ENCODE measurements around the gene ERBB3. TPM values are rescaled to one million over a fixed set of nuclear protein-coding genes. Genes with fewer than 3 reads are reported as not detected.

Gene ERBB3
- total RNA-seq, 2 experiments from 2014 or later: 7.1 to 8.1 TPM

- DNase-seq (no peak), ATAC-seq (ENCODE audit: low read depth) (no peak)
- Mint-ChIP-seq H3K27ac (no peak overlapping the region), H3K36me3 (no peaks in the 10 kb centered on the region), H3K27me3 (peaks cover 26% of the 10 kb centered on the region), H3K4me3 (no peak overlapping the region), H3K9me3 (no peaks in the 10 kb centered on the region), H3K4me1 (peaks cover 17% of the 10 kb centered on the region)
- POLR2A ChIA-PET: interaction anchor here (0.6 to 4.2 kb wide), 3 partner anchors 20 to 447 kb away, joined by 6 to 47 read pairs (median 22); partner anchors contain the start of gene PA2G4
Observed at GRCh38 chr12:56082967-56083366, 3.0 kb downstream of the ERBB3 start.

GRCh38 chr12:56084958-56085543 is 5.1 kb downstream of the ERBB3 start:
- Mint-ChIP-seq H3K9me3 (no peaks in the 10 kb centered on the region), H3K27me3 (peaks cover 20% of the 10 kb centered on the region), H3K4me1 (peaks cover 15% of the 10 kb centered on the region), H3K36me3 (no peaks in the 10 kb centered on the region), H3K27ac (no peak overlapping the region), H3K4me3 (no peak overlapping the region)
- POLR2A ChIA-PET: interaction anchor here (0.6 to 3.8 kb wide), 5 partner anchors 19 to 33 kb away, joined by 3 to 22 read pairs (median 4); partner anchors contain the start of genes PA2G4 and ZC3H10
- ATAC-seq (ENCODE audit: low read depth) (peak; percentile 59), DNase-seq (peak; percentile 47)

- H3K27ac Mint-ChIP-seq: no peak overlapping the region
- ATAC-seq (ENCODE audit: low read depth) (no peak), DNase-seq (no peak)
- H3K9me3 Mint-ChIP-seq: no peaks in the 10 kb centered on the region
- no peak overlapping the region for H3K4me3 Mint-ChIP-seq
- peaks cover 12% of the 10 kb centered on the region for H3K4me1 Mint-ChIP-seq
- H3K36me3 Mint-ChIP-seq: no peaks in the 10 kb centered on the region
- peaks cover 13% of the 10 kb centered on the region for H3K27me3 Mint-ChIP-seq
- POLR2A ChIA-PET: interaction anchor here (0.6 to 3.8 kb wide), 8 partner anchors 15 to 300 kb away, joined by 3 to 22 read pairs (median 4); partner anchors contain the start of genes ESYT1, PA2G4 and ZC3H10
Observed at GRCh38 chr12:56086096-56086495, 6.1 kb downstream of the ERBB3 start.

GRCh38 chr12:56086608-56087007 is 6.6 kb downstream of the ERBB3 start:
- no peak overlapping the region for H3K27ac Mint-ChIP-seq
- peaks cover 8% of the 10 kb centered on the region for H3K27me3 Mint-ChIP-seq
- peaks cover 11% of the 10 kb centered on the region for H3K4me1 Mint-ChIP-seq
- no peak for ATAC-seq (ENCODE audit: low read depth)
- POLR2A ChIA-PET: interaction anchor here (0.6 to 3.8 kb wide), 6 partner anchors 15 to 301 kb away, joined by 3 to 22 read pairs (median 3); partner anchors contain the start of genes ESYT1 and PA2G4
- no peak for DNase-seq
- H3K9me3 Mint-ChIP-seq: no peaks in the 10 kb centered on the region
- no peaks in the 10 kb centered on the region for H3K36me3 Mint-ChIP-seq
- H3K4me3 Mint-ChIP-seq: no peak overlapping the region

GRCh38 chr12:56087220-56087619 is 7.3 kb downstream of the ERBB3 start:
- POLR2A ChIA-PET: no interaction called here
- ATAC-seq (ENCODE audit: low read depth): no peak
- peaks cover 3% of the 10 kb centered on the region for H3K27me3 Mint-ChIP-seq

GRCh38 chr12:56097738-56098137 is 17.8 kb downstream of the ERBB3 start:
- Mint-ChIP-seq H3K4me3 (no peak overlapping the region), H3K4me1 (peaks cover 16% of the 10 kb centered on the region), H3K27ac (peak overlapping the region; percentile 22), H3K9me3 (no peaks in the 10 kb centered on the region), H3K27me3 (peaks cover 20% of the 10 kb centered on the region), H3K36me3 (peaks cover 14% of the 10 kb centered on the region)
- ATAC-seq (ENCODE audit: low read depth) (no peak), DNase-seq (no peak)
- POLR2A ChIA-PET: no interaction called here

More at GRCh38 chr12:56087220-56087619, 7.3 kb downstream of the ERBB3 start:
- no peak overlapping the region for H3K27ac Mint-ChIP-seq
- peaks cover 9% of the 10 kb centered on the region for H3K4me1 Mint-ChIP-seq
- no peaks in the 10 kb centered on the region for H3K36me3 Mint-ChIP-seq
- H3K4me3 Mint-ChIP-seq: no peak overlapping the region
- no peaks in the 10 kb centered on the region for H3K9me3 Mint-ChIP-seq
- no peak for DNase-seq

- Mint-ChIP-seq H3K9me3 (no peaks in the 10 kb centered on the region), H3K4me1 (peaks cover 24% of the 10 kb centered on the region), H3K36me3 (peaks cover 14% of the 10 kb centered on the region), H3K27me3 (peaks cover 14% of the 10 kb centered on the region), H3K27ac (no peak overlapping the region), H3K4me3 (no peak overlapping the region)
- DNase-seq (no peak), ATAC-seq (ENCODE audit: low read depth) (no peak)
- POLR2A ChIA-PET: no interaction called here
Observed at GRCh38 chr12:56098592-56098991, 18.6 kb downstream of the ERBB3 start.

- H3K4me3 Mint-ChIP-seq: no peak overlapping the region
- peak overlapping the region; percentile 72 for H3K27ac Mint-ChIP-seq
- peaks cover 24% of the 10 kb centered on the region for H3K4me1 Mint-ChIP-seq
- POLR2A ChIA-PET: interaction anchor here (0.6 kb wide), 1 partner anchor 273 kb away, joined by 3 read pairs; no protein-coding TSS in a partner anchor
- ATAC-seq (ENCODE audit: low read depth) (no peak), DNase-seq (no peak)
- H3K9me3 Mint-ChIP-seq: no peaks in the 10 kb centered on the region
- peaks cover 10% of the 10 kb centered on the region for H3K27me3 Mint-ChIP-seq
- H3K36me3 Mint-ChIP-seq: peaks cover 19% of the 10 kb centered on the region
Observed at GRCh38 chr12:56099787-56100186, 19.8 kb downstream of the ERBB3 start.

- Mint-ChIP-seq H3K27ac (peak overlapping the region; percentile 63), H3K27me3 (peaks cover 6% of the 10 kb centered on the region), H3K4me3 (no peak overlapping the region), H3K4me1 (peaks cover 32% of the 10 kb centered on the region), H3K36me3 (peaks cover 25% of the 10 kb centered on the region), H3K9me3 (no peaks in the 10 kb centered on the region)
- DNase-seq (no peak), ATAC-seq (ENCODE audit: low read depth) (no peak)
- POLR2A ChIA-PET: interaction anchor here (1.0 to 4.5 kb wide), 2 partner anchors 15 to 20 kb away, joined by 3 to 47 read pairs; partner anchors contain the start of gene ERBB3
Observed at GRCh38 chr12:56101045-56101444, 21.1 kb downstream of the ERBB3 start.

GRCh38 chr12:56102683-56103065 is 22.7 kb downstream of the ERBB3 start:
- H3K9me3 Mint-ChIP-seq: no peaks in the 10 kb centered on the region
- H3K4me3 Mint-ChIP-seq: peak overlapping the region; percentile 90
- H3K4me1 Mint-ChIP-seq: peaks cover 44% of the 10 kb centered on the region
- POLR2A ChIA-PET: interaction anchor here (0.6 to 4.8 kb wide), 11 partner anchors 8 to 364 kb away, joined by 3 to 111 read pairs (median 16); partner anchors contain the start of genes ERBB3, ESYT1, ORMDL2 and RPL41
- peaks cover 33% of the 10 kb centered on the region for H3K36me3 Mint-ChIP-seq
- peak overlapping the region; percentile 95 for H3K27ac Mint-ChIP-seq
- no peaks in the 10 kb centered on the region for H3K27me3 Mint-ChIP-seq
- ATAC-seq (ENCODE audit: low read depth) (no peak), DNase-seq (no peak)

GRCh38 chr12:56103066-56103711 is 23.2 kb downstream of the ERBB3 start:
- Mint-ChIP-seq H3K9me3 (no peaks in the 10 kb centered on the region), H3K4me1 (peaks cover 46% of the 10 kb centered on the region), H3K4me3 (peak overlapping the region; percentile 90), H3K36me3 (peaks cover 33% of the 10 kb centered on the region), H3K27ac (peak overlapping the region; percentile 95), H3K27me3 (no peaks in the 10 kb centered on the region)
- ATAC-seq (ENCODE audit: low read depth): peak; percentile 4
- POLR2A ChIA-PET: interaction anchor here (0.6 to 4.8 kb wide), 22 partner anchors 9 to 365 kb away, joined by 3 to 111 read pairs (median 7); partner anchors contain the start of genes ANKRD52, ERBB3, ESYT1 and ORMDL2
- DNase-seq: no peak

GRCh38 chr12:56103823-56104108 is 23.8 kb downstream of the ERBB3 start:
- Mint-ChIP-seq H3K27me3 (no peaks in the 10 kb centered on the region), H3K36me3 (peaks cover 33% of the 10 kb centered on the region), H3K27ac (peak overlapping the region; percentile 95), H3K4me1 (peaks cover 46% of the 10 kb centered on the region), H3K4me3 (peak overlapping the region; percentile 90), H3K9me3 (no peaks in the 10 kb centered on the region)
- ATAC-seq (ENCODE audit: low read depth) (no peak), DNase-seq (no peak)
- POLR2A ChIA-PET: interaction anchor here (0.8 to 4.8 kb wide), 38 partner anchors 9 to 374 kb away, joined by 3 to 111 read pairs (median 6); partner anchors contain the start of genes ANKRD52, DNAJC14, ERBB3 and ESYT1

GRCh38 chr12:56104109-56104814 is 24.3 kb downstream of the ERBB3 start, which contains the start of gene PA2G4:
TSS of gene PA2G4 (plus strand) at chr12:56104559. CDS start at chr12:56104738, 179 bp downstream.
- DNase-seq (peak; percentile 97), ATAC-seq (ENCODE audit: low read depth) (peak; percentile 92)
- POLR2A ChIA-PET: interaction anchor here (0.7 to 4.8 kb wide), 39 partner anchors 9 to 374 kb away, joined by 3 to 111 read pairs (median 5); partner anchors contain the start of genes ANKRD52, DNAJC14, ERBB3 and ESYT1
- peak within 1 kb of the TSS; percentile 90 for H3K4me3 Mint-ChIP-seq
- H3K27ac Mint-ChIP-seq: peak within 1 kb of the TSS; percentile 95
- no peaks in the 10 kb centered on the region for H3K27me3 Mint-ChIP-seq
- H3K4me1 Mint-ChIP-seq: peaks cover 46% of the 10 kb centered on the region
- no peaks in the 10 kb centered on the region for H3K9me3 Mint-ChIP-seq
- H3K36me3 Mint-ChIP-seq: peaks cover 33% of the 10 kb centered on the region

Measured in activated naive CD8-positive, alpha-beta T cell treated with anti-CD3 and anti-CD28 coated beads, Interleukin-2, amount 10 ng/mL, durations not matched to agents 7 days and 5 days (primary cell).